OCI-LY7 (cell line): ENCODE measurements around the gene XPO4. TPM values are rescaled to one million over a fixed set of nuclear protein-coding genes. Genes with fewer than 3 reads are reported as not detected.
"Not testable (repeated sequence)": the region's sequence is repeated elsewhere in the genome, so short reads cannot be mapped to it uniquely, and the experiment has no call there.

Experiments
- BruUV-seq: library from RNA; stranded (reverse); fragments of 400-500 nt; replicated peaks from 2 replicates; lab custom pipeline; 2021; lab: Mats Ljungman, UMichigan
- CTCF ChIA-PET: fragments of 300-600 bp; sonication (Branson Sonifier 250); formaldehyde crosslinking; loops from one replicate; lab custom pipeline; 2022; ENCODE audit warnings: antibody characterized with exemption; ENCODE audit not compliant: unreplicated experiment; lab: Charles Lee
- POLR2A ChIA-PET: fragments of 300-600 bp; sonication (Branson Sonifier 250); formaldehyde crosslinking; loops from one replicate; lab custom pipeline; 2022; ENCODE audit warnings: antibody characterized with exemption; lab: Charles Lee
- DNase-seq: peaks from one replicate; pipeline ENCODE4 v3.0.0-alpha.2; 2015; ENCODE audit warnings: low spot score
- H2AFZ ChIP-seq: fragments of 200-600 bp; sonication (generic), shearing (Covaris generic); 2 replicates; pipeline ENCODE4 v1.6.1; 2014; ENCODE audit warnings: mild to moderate bottlenecking, antibody characterized with exemption, low read length, moderate library complexity
- H3K27ac ChIP-seq: fragments of 200-600 bp; sonication (generic); 2 replicates; pipeline ENCODE4 v1.5.1; 2014; ENCODE audit warnings: mixed run types, low read depth, mild to moderate bottlenecking, moderate library complexity, low read length, inconsistent platforms; ENCODE audit not compliant: poor library complexity, severe bottlenecking
- H3K36me3 ChIP-seq: fragments of 200-600 bp; sonication (generic); 2 replicates; pipeline ENCODE4 v1.6.1; 2014; ENCODE audit warnings: mild to moderate bottlenecking, antibody characterized with exemption, low read length, moderate library complexity, mixed read lengths; ENCODE audit not compliant: insufficient read depth
- H3K4me1 ChIP-seq: fragments of 200-600 bp; sonication (generic); 2 replicates; pipeline ENCODE4 v1.5.1; 2014; ENCODE audit warnings: mild to moderate bottlenecking, low read length; ENCODE audit not compliant: insufficient read depth, poor library complexity, severe bottlenecking
- H3K4me2 ChIP-seq: fragments of 200-600 bp; sonication (generic); 2 replicates; pipeline ENCODE4 v1.6.1; 2014; ENCODE audit warnings: mild to moderate bottlenecking, low read length
- H3K4me3 ChIP-seq: fragments of 200-600 bp; sonication (generic); 2 replicates; pipeline ENCODE4 v1.5.1; 2014; ENCODE audit warnings: mild to moderate bottlenecking, low read depth, low read length; ENCODE audit not compliant: poor library complexity, severe bottlenecking
- H3K79me2 ChIP-seq: fragments of 200-600 bp; sonication (generic); 2 replicates; pipeline ENCODE4 v1.6.1; 2016; ENCODE audit warnings: low read depth, mild to moderate bottlenecking, low read length, moderate library complexity, mixed read lengths; ENCODE audit not compliant: insufficient read depth
- H3K9me2 ChIP-seq: fragments of 200-600 bp; sonication (generic); 2 replicates; pipeline ENCODE4 v1.6.1; 2016; ENCODE audit warnings: mild to moderate bottlenecking, low read length, mixed read lengths; ENCODE audit not compliant: insufficient read depth
- H3K9me3 ChIP-seq: fragments of 200-600 bp; sonication (generic); 2 replicates; pipeline ENCODE4 v1.6.1; 2014; ENCODE audit warnings: mild to moderate bottlenecking, mixed run types, low read length, mixed read lengths
- H4K20me1 ChIP-seq: fragments of 200-600 bp; sonication (generic); 2 replicates; pipeline ENCODE4 v1.6.1; 2014; ENCODE audit warnings: mild to moderate bottlenecking, antibody characterized with exemption, low read length, moderate library complexity, mixed read lengths; ENCODE audit not compliant: insufficient read depth
- CTCF ChIP-seq: fragments of 200-600 bp; sonication (generic); conservative IDR thresholded peaks from 2 replicates; pipeline ENCODE4 v1.5.1; 2014; ENCODE audit warnings: mild to moderate bottlenecking, antibody characterized with exemption, low read length, moderate library complexity, mixed read lengths
- EZH2phosphoT487 ChIP-seq: fragments of 200-600 bp; sonication (generic); IDR thresholded peaks from 2 replicates; pipeline ENCODE4 v1.6.1; 2018; ENCODE audit warnings: low read depth, borderline replicate concordance, mild to moderate bottlenecking, mixed run types, antibody characterized with exemption, low read length, moderate library complexity, mixed read lengths
- intact Hi-C: fragments of 100-400 bp; cut with micrococcal nuclease; formaldehyde crosslinking; loops from one replicate; pipeline ENCODE4 v1.10.0; 2022; ENCODE audit not compliant: unreplicated experiment
- total RNA-seq, 2 experiments: library from RNA; depleted of rRNA in 1 of 2; stranded (reverse); fragments of >200 nt in 1 of 2; shearing (Covaris generic) in 1 of 2; gene quantifications; 2 replicates each; pipeline ENCODE4 v1.2.3, GENCODE V29; 2014 to 2022

XPO4 gene
- total RNA-seq, 2 experiments from 2014 or later: 20.6 to 26.9 TPM

DNA sequence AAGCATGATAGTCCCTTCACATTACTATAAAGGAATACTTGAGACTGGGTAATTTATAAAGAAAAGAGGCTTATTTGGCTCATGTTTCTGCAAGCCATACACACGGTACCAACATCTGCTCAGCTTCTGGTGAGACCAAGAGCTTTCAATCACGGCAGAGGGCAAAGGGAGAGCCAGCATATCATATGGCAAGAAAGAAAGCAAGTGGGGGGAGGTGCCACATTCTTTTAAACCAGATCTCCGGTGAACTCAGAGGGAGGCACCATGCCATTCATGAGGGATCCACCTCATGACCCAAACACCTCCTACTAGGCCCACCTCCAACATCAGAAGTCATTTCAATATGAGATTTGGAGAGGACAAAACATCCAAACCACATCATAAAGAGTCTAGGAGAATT is 20.3 kb downstream of the XPO4 start:
- TF ChIP-seq EZH2phosphoT487 (no peak), CTCF (no peak)
- Histone ChIP-seq H3K9me2 (no peaks in the 10 kb centered on the region), H3K79me2 (peaks cover 99% of the 10 kb centered on the region), H3K36me3 (peaks cover 83% of the 10 kb centered on the region), H3K27ac (no peak overlapping the region), H3K4me3 (no peak overlapping the region), H3K4me1 (no peaks in the 10 kb centered on the region), H4K20me1 (peaks cover 6% of the 10 kb centered on the region; the same call in 1 of the 2 replicates), H3K4me2 (no peak overlapping the region), H2AFZ (no peak overlapping the region), H3K9me3 (peaks cover 4% of the 10 kb centered on the region; the same call in 1 of the 2 replicates)
- POLR2A ChIA-PET: no interaction called here
- intact Hi-C loops: no loop called here
- CTCF ChIA-PET: no interaction called here
- no TSS peak for BruUV-seq
- no peak for DNase-seq

- POLR2A ChIA-PET: interaction anchor here (0.7 kb wide), 1 partner anchor 30 kb away, joined by 3 read pairs; no protein-coding TSS in a partner anchor
- BruUV-seq: no TSS peak
Measured at GRCh38 chr13:20877902-20878301, 24.6 kb downstream of the XPO4 start.

GRCh38 chr13:20876802-20877201 is 25.7 kb downstream of the XPO4 start:
- H3K4me1 ChIP-seq, H3K9me3 ChIP-seq, H3K27ac ChIP-seq, DNase-seq, BruUV-seq, intact Hi-C loops, H3K4me3 ChIP-seq, H3K9me2 ChIP-seq, CTCF ChIA-PET, POLR2A ChIA-PET, H3K4me2 ChIP-seq, H2AFZ ChIP-seq: not testable (repeated sequence)
- peaks cover 99% of the 10 kb centered on the region for H3K79me2 ChIP-seq
- peaks cover 19% of the 10 kb centered on the region for H4K20me1 ChIP-seq
- H3K36me3 ChIP-seq: peaks cover 51% of the 10 kb centered on the region

More at GRCh38 chr13:20877902-20878301, 24.6 kb downstream of the XPO4 start:
- Histone ChIP-seq H3K9me3 (peaks cover 9% of the 10 kb centered on the region; the same call in 1 of the 2 replicates), H3K4me1 (no peaks in the 10 kb centered on the region), H2AFZ (no peak overlapping the region), H3K36me3 (peaks cover 56% of the 10 kb centered on the region), H3K9me2 (no peaks in the 10 kb centered on the region), H3K4me2 (no peak overlapping the region), H4K20me1 (peaks cover 12% of the 10 kb centered on the region; the same call in 1 of the 2 replicates), H3K27ac (no peak overlapping the region), H3K79me2 (peaks cover 99% of the 10 kb centered on the region), H3K4me3 (no peak overlapping the region)
- no peak for DNase-seq
- intact Hi-C loops: no loop called here
- no peak for TF ChIP-seq EZH2phosphoT487
- no peak for TF ChIP-seq CTCF
- CTCF ChIA-PET: no interaction called here

GRCh38 chr13:20874439-20874838 is 28.1 kb downstream of the XPO4 start:
- peaks cover 19% of the 10 kb centered on the region for H4K20me1 ChIP-seq
- H3K27ac ChIP-seq, BruUV-seq, CTCF ChIA-PET, H3K4me3 ChIP-seq, H3K4me1 ChIP-seq, H3K9me2 ChIP-seq, intact Hi-C loops, H3K4me2 ChIP-seq, H3K9me3 ChIP-seq, DNase-seq, H2AFZ ChIP-seq, POLR2A ChIA-PET: not testable (repeated sequence)
- H3K36me3 ChIP-seq: peaks cover 37% of the 10 kb centered on the region
- H3K79me2 ChIP-seq: peaks cover 100% of the 10 kb centered on the region
